NCI-H1694 treated with DMSO at 0.1 percent for 48 hours (cell line): ENCODE measurements around the gene RFK.
"Not testable (repeated sequence)": the region's sequence is repeated elsewhere in the genome, so short reads cannot be mapped to it uniquely, and the experiment has no call there.

Experiments
- DNase-seq: peaks from one replicate; lab custom pipeline; 2025; lab: John Stamatoyannopoulos, UW

Gene RFK

DNA sequence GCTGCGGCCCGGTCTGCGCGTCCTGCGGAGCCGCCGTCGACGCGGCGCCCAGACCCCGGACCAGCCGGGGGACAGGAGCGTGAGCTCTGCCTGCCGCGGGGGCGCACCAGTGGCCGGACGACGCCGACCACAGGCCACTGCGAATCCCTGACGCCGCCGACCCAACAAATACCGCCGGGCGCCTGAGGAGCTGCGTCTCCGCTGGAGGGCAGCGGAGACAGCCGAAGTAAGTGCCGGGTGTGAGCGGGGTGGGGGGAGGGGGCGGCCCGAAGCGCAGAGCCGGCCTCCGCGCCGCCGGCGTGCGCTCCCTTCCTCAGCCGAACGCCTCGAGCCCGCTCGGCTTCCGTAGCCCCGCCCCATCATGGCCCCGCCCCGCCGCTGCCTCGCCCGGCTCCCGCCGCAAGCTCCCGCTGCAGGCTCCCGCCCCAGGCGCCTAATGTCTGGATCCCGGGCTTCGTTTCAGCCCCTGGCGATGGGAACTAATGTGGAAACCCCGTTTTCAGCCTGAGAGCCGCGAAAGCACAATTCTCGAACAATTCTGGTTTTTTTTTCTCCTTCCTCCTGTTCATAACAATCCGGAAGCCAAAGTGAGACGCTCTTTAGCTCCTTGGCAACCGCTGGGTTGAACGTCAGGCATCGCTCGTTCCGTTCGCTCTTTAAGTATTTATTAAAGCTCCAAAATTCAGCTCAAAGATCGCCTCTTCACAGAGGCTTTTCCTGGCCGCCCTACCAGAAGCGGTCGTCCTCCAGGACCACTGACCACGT lies at the start of gene RFK:
RFK (minus strand) TSS at position 232 of the 765 bp plus-strand sequence. CDS start 255 bp downstream, outside the sequence.
- peak; percentile 52 for DNase-seq

DNA sequence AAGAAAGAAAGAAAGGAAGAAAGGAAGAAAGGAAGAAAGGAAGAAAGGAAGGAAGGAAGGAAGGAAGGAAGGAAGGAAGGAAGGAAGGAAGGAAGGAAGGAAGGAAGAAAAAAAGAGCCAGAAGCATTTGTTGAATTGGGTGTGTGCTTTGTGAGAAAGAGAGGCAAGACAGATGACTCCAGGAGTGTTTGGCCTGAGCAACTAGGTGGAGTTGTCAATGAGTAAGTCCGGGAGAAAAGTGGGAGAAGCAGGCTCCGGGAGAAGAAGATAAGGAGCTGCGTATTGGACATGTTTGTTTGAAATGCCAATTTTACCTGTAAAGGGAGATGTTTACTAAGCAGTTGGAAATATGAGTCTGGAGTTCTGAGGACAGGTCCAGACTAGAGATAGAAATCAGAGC lies 49.7 kb upstream of the RFK start:
- no peak for DNase-seq

DNA sequence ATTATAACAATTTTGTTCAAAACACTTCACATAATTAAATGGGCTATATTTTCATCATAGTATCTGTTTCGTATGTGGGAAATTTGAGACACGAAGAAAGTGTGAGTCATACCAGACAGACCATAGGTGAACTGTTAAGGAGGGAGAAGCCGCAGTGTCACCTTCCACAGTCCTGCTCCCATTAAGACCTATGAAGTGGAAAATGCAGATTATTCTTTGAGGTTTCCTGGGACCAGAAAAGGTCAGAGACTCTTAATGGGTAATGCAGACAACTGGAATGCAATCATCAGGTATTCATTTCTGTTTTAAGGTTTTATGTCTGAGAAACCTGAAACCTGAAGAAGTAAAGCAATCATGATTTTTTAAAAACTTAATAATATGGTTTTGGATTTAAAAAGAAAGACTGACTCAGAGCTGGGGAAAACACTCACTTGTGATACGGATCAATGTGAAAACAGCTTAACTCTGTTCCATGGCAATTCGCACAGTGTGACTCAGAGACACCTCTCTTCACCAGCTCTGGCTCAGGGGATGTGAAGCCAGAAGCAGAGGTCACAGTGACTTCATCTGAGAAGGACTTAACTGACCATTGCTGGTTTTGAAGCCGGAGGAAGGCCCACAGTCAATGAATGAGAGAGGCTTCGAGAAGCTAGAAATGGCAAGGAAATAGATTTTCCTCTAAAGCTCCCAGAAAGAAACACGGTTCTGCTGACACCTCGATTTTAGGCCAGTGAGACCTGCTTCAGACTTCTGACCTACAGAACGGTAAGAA lies 47.5 kb upstream of the RFK start:
- no peak for DNase-seq

DNA sequence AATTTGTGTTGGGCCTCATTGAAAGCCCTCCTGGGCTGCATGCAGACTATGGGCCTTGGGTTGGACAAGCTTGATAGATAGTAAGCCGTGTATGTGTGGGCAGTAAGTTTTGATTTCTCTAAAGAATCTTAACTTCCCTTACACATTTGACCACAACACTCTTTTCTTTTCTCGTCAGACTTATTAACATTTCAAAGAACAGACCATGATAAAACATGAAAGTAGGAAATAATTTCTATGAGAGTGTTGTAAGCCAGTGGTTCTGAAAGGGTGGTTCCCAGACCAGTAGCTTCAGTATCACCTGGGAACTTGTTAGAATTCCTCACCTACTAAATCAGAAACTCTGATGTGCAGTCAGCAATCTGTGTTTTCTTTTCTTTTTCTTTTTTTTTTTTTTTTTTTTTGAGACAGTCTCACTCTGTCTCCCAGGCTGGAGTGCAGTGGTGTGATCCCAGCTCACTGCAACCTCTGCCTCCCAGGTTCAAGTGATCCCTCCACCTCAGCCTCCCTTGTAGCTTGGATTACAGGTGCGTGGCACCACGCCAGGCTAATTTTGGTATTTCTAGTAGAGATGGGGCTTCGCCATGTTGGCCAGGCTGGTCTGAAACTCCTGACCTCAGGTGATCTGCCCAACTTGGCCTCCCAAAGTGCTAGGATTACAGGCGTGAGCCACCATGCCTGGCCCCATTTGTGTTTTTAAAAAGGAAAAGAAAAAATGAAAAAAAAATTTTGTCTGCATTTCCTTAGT lies 44.8 kb upstream of the RFK start:
- no peak for DNase-seq

DNA sequence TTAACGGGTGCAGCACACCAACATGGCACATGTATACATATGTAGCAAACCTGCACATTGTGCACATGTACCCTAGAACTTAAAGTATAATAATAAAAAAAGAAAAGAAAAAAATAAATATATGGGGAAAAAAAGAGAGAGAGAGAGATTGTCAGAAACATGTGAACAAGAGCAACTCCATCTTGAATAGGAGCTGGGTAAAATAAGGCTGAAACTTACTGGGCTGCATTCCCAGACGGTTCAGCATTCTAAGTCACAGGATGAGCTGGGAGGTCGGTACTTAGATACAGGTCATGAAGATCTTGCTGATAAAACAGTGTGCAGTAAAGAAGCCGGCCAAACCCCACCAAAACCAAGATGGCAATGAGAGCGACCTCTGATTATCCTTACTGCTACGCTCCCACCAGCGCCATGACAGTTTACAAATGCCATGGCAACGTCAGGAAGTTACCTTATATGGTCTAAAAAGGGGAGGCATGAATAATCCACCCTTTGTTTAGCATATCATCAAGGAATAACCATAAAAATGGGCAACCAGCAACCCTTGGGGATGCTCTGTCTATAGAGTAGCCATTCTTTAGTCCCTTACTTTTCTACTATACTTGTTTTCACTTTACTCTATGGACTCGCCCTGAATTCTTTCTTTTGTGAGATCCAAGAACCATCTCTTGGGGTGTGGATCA lies 42.9 kb upstream of the RFK start:
- DNase-seq, result not testable (repeated sequence)

DNA sequence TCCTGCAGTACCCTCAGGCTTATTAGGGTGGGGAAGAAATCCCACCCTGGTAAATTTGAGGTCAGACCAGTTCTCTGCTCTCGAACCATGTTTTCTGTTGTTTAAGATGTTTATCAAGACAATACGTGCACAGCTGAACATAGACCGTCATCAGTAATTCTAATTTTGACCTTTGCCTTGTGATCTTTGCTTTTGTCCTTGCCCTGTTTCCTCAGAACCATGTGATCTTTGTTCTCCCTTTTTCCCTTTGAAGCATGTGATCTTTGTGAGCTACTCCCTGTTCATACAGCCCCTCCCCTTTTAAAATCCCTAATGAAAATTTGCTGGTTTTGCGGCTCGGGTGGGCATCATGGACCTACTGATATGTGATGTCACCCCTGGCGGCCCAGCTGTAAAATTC lies 40.7 kb upstream of the RFK start:
- DNase-seq, result not testable (repeated sequence)

DNA sequence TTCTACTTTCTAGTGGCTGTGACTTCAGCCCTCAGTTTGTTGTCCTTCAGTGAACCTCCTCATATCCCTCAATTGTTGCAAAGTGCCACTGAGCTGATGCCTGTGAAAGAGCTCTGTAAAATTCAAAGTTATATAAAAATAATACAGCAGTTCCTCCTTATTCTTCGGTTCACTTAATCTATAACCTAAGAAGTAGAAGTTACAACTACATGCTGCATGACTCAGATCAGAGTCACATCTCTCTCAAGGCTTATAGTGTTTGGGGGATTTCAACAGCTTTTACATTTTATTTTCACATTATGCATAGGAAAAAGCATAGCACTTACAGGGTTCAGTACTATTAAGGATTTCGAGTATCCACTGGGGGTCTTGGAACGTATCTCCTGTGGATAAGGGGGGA lies 39.6 kb upstream of the RFK start:
- DNase-seq, result no peak

DNA sequence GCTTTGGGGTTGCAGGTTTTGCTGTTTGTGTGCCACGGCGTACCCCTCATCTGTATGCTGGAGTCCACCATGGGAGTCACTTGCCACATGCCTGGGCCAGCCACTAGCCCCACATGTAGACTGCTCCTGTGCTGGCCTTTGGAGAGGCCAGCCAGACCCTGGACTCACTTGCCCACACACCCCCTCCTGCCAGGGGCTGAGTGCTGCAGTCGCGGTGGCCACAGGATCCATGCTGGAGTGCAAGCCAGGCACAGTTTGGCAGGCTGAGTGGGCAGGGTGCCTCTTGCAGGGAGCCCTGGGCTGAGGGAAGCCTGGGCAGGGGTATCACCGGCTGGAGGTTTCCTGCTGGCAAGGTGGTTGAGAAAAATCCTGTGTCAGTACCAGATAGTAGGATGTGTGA lies 39.2 kb upstream of the RFK start:
- DNase-seq, result no peak

DNA sequence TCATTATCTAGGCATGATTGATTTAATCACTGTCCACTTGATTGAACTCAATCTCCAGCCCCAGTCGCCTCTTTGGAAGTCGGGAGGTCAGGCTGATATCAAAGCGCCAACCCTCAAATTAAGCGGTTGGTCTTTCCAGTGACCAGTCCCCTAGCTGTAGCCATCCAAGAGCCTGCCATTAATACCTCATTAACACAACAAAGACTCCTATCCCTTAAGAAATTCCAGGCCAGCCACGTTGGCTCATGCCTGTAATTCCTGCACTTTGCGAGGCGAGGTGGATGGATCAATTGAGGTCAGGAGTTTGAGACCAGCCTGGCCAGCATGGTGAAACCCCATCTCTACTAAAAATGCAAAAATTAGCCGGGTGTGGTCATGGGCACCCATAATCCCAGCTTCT lies 37.4 kb upstream of the RFK start:
- no peak for DNase-seq

DNA sequence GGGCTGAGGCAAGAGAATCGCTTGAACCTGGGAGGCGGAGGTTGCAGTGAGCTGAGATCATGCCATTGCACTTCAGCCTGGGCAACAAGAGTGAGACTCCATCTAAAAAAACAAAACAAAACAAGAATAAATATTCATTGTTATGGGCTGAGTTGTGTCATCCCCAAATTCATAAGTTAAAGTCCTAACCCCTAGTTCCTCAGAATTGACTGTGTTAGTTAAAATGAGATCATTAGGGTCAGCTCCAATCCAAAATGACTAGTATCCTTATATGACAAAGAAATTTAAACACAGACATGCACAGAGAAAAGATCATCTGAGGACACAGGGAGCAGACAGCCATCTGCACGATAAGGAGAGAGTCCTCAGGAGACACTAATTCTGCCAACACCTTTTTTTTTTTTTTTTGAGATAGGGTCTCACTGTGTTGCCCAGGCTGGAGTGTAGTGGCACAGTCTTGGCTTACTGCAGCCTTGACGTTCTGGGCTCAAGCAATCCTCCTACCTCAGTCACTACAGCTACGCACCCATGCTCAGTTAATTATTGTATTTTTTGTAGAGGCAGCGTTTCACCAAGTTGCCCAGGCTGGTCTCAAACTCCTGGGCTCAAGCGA lies 32.7 kb upstream of the RFK start:
- no peak for DNase-seq

DNA sequence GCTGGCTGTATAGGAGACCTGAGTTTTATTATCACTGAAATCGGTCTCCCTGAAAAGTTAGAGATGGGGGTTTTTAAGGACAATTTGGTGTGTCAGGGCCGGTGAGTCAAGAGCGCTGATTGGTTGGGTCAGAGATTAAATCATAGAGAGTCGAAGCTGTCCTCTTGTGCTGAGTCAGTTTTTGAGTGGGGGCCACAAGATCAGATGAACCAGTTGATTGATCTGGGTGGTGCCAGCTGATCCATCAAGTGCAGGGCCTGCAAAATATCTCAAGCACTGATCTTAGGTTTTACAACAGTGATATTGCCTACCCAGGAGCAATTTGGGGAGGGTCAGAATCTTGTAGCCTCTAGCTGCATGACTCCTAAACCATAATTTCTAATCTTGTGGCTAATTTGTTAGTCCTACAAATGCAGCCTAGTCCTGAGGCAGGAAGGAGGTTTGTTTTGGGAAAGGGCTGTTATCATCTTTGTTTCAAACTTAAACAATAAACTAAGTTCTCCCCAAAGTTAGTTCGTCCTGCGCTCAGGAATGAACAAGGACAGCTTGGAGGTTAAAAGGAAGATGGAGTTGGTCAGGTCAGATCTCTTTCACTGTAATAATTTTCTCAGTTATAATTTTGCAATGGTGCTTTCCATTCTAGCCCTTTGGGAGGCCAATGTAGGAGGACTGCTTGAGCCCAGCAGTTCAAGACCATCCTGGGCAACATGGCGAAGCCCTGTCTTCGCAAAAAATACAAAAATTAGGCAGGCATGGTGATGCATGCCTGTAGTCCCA lies 31.6 kb upstream of the RFK start:
- no peak for DNase-seq

DNA sequence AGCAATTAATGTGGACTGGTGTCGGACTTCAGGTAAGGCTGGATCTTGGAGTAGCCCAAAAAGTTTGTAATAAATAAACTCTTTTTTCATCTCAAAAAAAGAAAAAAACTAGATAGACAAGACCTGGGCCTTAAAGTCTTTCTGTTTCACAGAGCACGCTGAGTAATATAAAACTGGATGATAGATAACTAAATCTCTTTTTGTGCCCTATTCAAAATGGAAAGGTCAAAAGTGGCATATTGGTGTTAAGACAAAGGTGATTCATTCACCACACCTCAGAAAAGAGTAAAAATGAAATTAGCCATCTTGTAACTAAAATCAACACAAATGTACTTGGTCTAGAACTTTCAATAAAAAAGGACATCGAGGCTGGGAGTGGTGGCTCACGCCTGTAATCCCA lies 30.3 kb upstream of the RFK start:
- no peak for DNase-seq

DNA sequence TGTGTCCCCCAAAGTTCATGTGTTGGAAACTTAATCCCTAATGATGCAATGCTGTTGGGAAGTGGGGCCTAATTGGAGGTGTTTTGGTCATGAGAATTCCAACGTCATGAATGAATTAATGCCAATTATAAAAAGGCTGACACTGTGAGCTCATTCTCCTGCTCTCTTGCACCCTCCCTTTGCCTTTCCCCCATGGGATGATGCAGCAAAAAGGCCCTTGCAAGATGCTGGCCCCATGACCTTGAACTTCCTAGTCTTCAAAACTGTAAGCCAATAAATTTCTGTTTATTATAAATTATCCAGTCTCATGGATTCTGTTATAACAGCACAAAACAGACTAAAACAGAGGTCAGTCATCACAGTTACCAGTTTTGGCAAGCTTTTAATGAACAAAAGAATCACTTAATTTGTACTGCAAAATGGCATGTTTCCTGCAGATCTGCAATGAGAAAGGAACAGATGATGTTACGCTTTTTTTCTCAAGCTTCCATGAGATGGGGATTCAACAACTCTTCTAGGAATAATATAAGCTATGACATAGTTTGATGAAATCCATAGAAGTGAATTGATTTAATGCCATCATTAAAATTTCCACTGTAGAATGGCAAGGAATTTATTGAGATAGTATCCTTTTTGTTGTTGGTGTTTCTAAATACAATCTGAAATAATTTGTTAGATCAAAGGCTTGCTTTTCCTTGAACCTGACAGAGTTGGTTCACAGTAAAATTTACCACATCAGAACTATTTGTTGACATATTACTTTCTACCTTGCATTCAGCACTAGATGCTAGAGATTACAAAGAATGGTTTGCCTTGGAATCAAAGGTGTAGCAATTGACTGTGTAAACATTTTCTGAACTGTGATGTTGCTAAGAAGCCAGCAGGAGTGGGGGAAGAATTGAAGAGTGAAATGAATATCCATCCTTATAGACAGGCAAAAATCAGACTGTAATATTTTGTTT lies 29.3 kb upstream of the RFK start:
- no peak for DNase-seq

DNA sequence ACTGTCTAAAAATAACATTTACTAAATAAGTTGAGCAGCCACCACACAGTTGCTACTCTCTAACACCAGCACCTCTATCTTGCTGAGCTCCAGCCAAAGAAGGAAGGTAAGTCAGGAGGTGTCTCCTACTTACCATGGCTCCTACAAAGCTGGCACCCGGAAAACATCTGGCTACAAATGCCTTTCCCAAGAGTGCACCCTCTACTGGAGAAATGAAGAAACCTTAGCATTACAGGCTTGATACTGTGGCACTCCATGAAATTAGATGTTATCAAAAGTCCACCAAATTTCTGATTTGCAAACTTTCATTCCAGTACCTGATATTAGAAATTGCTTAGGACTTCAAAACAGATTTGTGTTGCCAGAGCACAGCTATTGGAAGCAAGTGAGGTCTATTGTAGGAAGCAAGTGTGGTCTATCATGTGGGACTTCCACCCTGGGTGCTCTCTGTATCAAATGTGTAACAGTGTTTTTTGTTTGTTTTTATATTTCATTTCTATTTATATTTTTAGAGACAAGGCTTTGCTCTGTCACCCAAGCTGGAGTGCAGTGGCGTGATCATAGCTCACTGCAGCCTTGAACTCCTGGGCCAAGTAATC lies 25.7 kb upstream of the RFK start:
- no peak for DNase-seq

DNA sequence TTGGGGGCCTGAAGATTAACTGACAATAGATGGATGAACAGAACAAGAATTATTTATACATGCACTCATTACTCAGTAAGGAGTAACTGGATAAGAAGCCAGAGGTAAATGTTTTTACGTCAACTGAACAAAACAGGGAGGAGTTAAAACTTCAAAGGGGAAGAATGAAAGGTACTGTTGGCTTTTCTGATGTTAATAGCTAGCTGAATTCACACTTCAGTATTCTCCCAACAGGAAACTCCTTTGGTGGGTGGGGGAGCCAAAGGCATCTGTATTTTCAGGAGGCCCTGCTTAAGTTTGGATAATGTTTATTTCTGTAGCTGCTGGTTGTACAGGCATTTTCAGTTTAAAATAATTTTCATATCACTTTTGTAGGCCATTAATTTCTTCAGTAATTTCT lies 23.2 kb upstream of the RFK start:
- DNase-seq, result no peak

DNA sequence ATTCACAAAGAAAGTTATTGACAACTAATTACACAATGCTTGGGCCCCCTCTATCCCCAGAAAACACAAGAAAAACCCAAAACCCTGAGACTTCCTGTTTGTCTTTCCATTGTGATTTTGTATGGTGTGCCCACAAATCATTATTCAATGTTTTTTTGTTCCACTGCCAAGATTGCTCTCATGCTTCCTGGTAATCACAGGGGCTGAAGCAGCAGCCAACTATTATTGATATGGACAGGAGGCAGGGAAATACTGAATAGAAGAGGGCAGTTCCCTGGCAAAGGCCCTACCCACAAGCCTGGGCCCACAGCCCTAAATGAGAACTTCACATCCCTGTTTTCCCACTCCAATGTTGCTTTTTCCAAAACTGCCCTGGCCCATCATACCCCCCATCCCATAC lies 21.5 kb upstream of the RFK start:
- no peak for DNase-seq

DNA sequence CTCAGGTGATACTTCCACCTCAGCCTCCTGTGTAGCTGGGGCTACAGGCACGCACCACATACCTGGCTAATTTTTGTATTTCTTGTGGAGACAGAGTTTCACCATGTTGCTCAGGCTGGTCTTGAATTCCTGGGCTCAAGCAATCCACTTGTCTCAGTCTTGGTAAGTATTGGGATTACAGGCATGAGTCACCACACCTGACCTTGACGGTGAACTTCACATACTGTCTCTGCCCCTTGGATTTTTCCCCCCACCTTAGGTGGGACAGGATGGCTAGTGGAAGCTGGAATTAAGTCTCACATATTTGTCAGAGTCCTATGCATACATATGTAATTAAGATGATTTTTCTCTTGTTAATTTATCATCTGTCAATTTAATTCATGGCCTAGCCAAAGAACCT lies 20.9 kb upstream of the RFK start:
- no peak for DNase-seq

DNA sequence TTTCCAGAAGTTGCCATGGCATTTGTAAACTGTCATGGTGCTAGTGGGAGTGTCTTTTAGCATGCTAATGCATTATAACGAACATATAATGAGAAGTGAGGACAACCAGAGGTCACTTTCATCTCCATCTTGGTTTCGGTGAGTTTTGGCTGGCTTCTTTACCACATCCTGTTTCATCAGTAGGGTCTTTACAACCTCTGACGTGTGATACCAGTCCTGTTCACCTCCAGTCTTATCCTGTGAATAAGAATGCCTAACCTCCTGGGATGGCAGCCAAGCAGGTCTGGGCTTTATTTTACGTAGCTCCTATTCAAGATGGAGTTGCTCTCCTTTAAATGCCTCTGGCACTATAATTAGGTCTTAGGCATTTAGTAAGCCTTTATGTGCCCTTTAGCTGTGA lies 20.4 kb upstream of the RFK start:
- DNase-seq, result no peak

DNA sequence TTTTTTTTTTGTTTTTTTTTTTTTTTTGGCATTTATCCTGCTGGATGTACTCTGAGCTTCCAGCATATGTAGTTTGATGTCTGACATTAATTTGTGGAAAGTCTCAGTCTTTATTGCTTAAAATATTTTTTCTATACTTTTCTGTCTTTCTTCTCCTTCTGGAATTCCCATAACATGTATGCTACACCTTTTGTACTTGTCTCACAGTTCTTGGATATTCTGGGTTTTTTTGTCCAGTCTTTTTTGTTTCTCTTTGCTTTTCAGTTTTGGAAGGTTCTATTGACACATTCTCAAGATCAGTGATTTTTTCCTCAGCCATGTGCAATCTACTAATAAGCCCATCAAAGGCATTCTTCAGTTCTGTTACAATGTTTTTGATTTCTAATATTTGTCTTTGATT lies 19.4 kb upstream of the RFK start:
- no peak for DNase-seq
